ENCODE measurements around the gene NRAS. TPM values are rescaled to one million over a fixed set of nuclear protein-coding genes. Genes with fewer than 3 reads are reported as not detected.

The NRAS gene
- total RNA-seq, 1 experiment from 2014 or later, result 48.0 TPM

- Histone ChIP-seq H4K20me1 (ENCODE audit: insufficient read depth) (no peaks in the 10 kb centered on the region), H3K79me2 (ENCODE audit: insufficient read depth, low read length) (no peaks in the 10 kb centered on the region), H3K9ac (ENCODE audit: low read length) (no peak overlapping the region), H3K9me3 (ENCODE audit: control insufficient read depth in 1 of 2, insufficient read depth in 1 of 2, low read depth in 1 of 2, low read length in 2 of 2) (no peaks in the 10 kb centered on the region), H3K4me3 (replicated peaks in 1 of 2; ENCODE audit: low read depth in 1 of 2, low read length in 2 of 2) (no peak overlapping the region), H3K9me2 (ENCODE audit: insufficient read depth) (no peaks in the 10 kb centered on the region), H3K27me3 (ENCODE audit: insufficient read depth, low read length) (0 out of 2 replicates have a peak, but pooled peaks cover under 1% of the 10 kb centered on the region), H3K4me2 (ENCODE audit: low read length) (peak overlapping the region; percentile 99; the same call in 1 of the 2 replicates), H2AFZ (ENCODE audit: low read depth, low read length, poor library complexity, severe bottlenecking) (peak overlapping the region; percentile 62), H3K36me3 (ENCODE audit: control insufficient read depth in 1 of 2, insufficient read depth in 2 of 2, low read length in 2 of 2) (no peaks in the 10 kb centered on the region), H3K27ac (ENCODE audit: low read depth, low read length) (no peak overlapping the region), H3K4me1 (ENCODE audit: control insufficient read depth in 1 of 2, insufficient read depth in 2 of 2, low read length in 2 of 2) (peaks cover 11 to 22% of the 10 kb centered on the region in 2 experiments; a peak in 3 of 4 replicates)
- ChIA-PET RAD21 (ENCODE audit: low non-redundant PET in 1 of 2, low total read pairs in 2 of 2, uncharacterized antibody in 2 of 2, unreplicated experiment in 2 of 2) (no interaction called here), POLR2A (no interaction called here), CTCF (interaction anchor here (1.4 to 4.0 kb wide), 2 partner anchors 244 to 325 kb away, joined by 4 to 19 read pairs; no protein-coding TSS in a partner anchor)
- no peak for ATAC-seq
- no peak for TF ChIP-seq SIN3A (IDR thresholded peaks at IDR 0.05; ENCODE audit: low read depth)
- intact Hi-C loops (cut with micrococcal nuclease), result loop anchor here (1.0 to 10.0 kb wide), 4 partner anchors 44 to 283 kb away; partner anchors contain the start of genes BCAS2 and NRAS
- BruUV-seq (replicated peaks), result no TSS peak
- DNase-seq (ENCODE audit: low read depth, low spot score), result no peak
Observed at GRCh38 chr1:114671939-114672275, 44.7 kb downstream of the NRAS start.

GRCh38 chr1:114671011-114671938 lies 45.3 kb downstream of the NRAS start:
- CTCF ChIA-PET, result interaction anchor here (1.4 to 4.0 kb wide), 2 partner anchors 243 to 325 kb away, joined by 4 to 19 read pairs; no protein-coding TSS in a partner anchor
- H2AFZ ChIP-seq (ENCODE audit: low read depth, low read length, poor library complexity, severe bottlenecking), result peak overlapping the region; percentile 62
- H3K4me2 ChIP-seq (ENCODE audit: low read length), result peak overlapping the region; percentile 99

More at GRCh38 chr1:114671011-114671938, 45.3 kb downstream of the NRAS start:
- no TSS peak for BruUV-seq (replicated peaks)
- Histone ChIP-seq H3K36me3 (ENCODE audit: control insufficient read depth in 1 of 2, insufficient read depth in 2 of 2, low read length in 2 of 2) (no peaks in the 10 kb centered on the region), H3K9me2 (ENCODE audit: insufficient read depth) (no peaks in the 10 kb centered on the region), H3K4me1 (ENCODE audit: control insufficient read depth in 1 of 2, insufficient read depth in 2 of 2, low read length in 2 of 2) (peaks cover 11 to 22% of the 10 kb centered on the region in 2 experiments; a peak in 3 of 4 replicates), H3K9me3 (ENCODE audit: control insufficient read depth in 1 of 2, insufficient read depth in 1 of 2, low read depth in 1 of 2, low read length in 2 of 2) (no peaks in the 10 kb centered on the region), H3K4me3 (replicated peaks in 1 of 2; ENCODE audit: low read depth in 1 of 2, low read length in 2 of 2) (peak overlapping the region; percentile 68 to 85; a peak in 3 of 4 replicates), H3K79me2 (ENCODE audit: insufficient read depth, low read length) (no peaks in the 10 kb centered on the region), H3K9ac (ENCODE audit: low read length) (no peak overlapping the region), H3K27ac (ENCODE audit: low read depth, low read length) (no peak overlapping the region), H4K20me1 (ENCODE audit: insufficient read depth) (no peaks in the 10 kb centered on the region), H3K27me3 (ENCODE audit: insufficient read depth, low read length) (no peaks in the 10 kb centered on the region)
- POLR2A ChIA-PET, result no interaction called here
- RAD21 ChIA-PET (ENCODE audit: low non-redundant PET in 1 of 2, low total read pairs in 2 of 2, uncharacterized antibody in 2 of 2, unreplicated experiment in 2 of 2), result no interaction called here
- ATAC-seq (no peak), DNase-seq (ENCODE audit: low read depth, low spot score) (no peak)
- intact Hi-C loops (cut with micrococcal nuclease), result loop anchor here (1.0 to 10.0 kb wide), 4 partner anchors 45 to 284 kb away; partner anchors contain the start of genes BCAS2 and NRAS
- no peak for TF ChIP-seq ELF1 (IDR thresholded peaks at IDR 0.05; ENCODE audit: borderline replicate concordance, low read depth)
- TF ChIP-seq POLR2AphosphoS5 (IDR thresholded peaks at IDR 0.05; ENCODE audit: low read depth, low read length), result no peak
- TF ChIP-seq RAD21 (IDR thresholded peaks at IDR 0.05; ENCODE audit: low read depth), result peak; percentile 64
- no peak for TF ChIP-seq POLR2A (IDR thresholded peaks at IDR 0.05; ENCODE audit: borderline replicate concordance, extremely low read depth, insufficient read depth, insufficient read length)
- peak; percentile 33 to 54 (median 45); a peak in 4 of 6 replicates for TF ChIP-seq CTCF (IDR thresholded peaks at IDR 0.05 in 2 of 3, conservative IDR thresholded peaks at IDR 0.05 in 1 of 3; ENCODE audit: borderline replicate concordance in 1 of 3, insufficient read depth in 1 of 3, low read depth in 2 of 3, low read length in 2 of 3)
- peak; percentile 53 for TF ChIP-seq TCF7L2 (IDR thresholded peaks at IDR 0.05; ENCODE audit: borderline replicate concordance, extremely low read depth, insufficient read depth, insufficient read length)
- no peak for TF ChIP-seq EZH2 (IDR thresholded peaks at IDR 0.05)
